ENCODE measurements around the gene ACSS1.

The ACSS1 gene

DNA sequence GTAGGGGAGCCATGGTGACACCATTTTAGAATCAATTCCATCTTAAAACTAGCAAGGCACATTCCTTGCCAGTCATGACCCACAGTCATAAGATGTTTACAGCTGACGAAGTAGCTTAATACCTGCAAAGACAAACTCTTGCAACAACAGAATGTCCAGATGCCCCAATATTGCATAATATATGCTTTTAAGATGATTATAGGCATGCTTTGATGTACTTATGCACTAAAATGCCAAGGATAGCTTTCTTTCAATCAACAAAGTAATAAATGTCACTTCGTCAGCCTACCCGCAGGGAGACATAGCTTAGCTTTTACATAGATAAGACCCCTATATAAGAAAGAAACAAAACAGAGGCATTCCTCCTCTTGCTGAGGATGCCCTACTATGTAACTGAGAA is 26.7 kb downstream of the ACSS1 start:
- DNase-seq (ENCODE audit: low read depth): no peak
- H3K4me3 ChIP-seq (ENCODE audit: low read depth, low read length): no peak overlapping the region
- TF ChIP-seq, protein P1, sequence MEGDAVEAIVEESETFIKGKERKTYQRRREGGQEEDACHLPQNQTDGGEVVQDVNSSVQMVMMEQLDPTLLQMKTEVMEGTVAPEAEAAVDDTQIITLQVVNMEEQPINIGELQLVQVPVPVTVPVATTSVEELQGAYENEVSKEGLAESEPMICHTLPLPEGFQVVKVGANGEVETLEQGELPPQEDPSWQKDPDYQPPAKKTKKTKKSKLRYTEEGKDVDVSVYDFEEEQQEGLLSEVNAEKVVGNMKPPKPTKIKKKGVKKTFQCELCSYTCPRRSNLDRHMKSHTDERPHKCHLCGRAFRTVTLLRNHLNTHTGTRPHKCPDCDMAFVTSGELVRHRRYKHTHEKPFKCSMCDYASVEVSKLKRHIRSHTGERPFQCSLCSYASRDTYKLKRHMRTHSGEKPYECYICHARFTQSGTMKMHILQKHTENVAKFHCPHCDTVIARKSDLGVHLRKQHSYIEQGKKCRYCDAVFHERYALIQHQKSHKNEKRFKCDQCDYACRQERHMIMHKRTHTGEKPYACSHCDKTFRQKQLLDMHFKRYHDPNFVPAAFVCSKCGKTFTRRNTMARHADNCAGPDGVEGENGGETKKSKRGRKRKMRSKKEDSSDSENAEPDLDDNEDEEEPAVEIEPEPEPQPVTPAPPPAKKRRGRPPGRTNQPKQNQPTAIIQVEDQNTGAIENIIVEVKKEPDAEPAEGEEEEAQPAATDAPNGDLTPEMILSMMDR (IDR thresholded peaks at IDR 0.05; ENCODE audit: insufficient read depth, low read depth, low read length, missing control alignments): no peak

DNA sequence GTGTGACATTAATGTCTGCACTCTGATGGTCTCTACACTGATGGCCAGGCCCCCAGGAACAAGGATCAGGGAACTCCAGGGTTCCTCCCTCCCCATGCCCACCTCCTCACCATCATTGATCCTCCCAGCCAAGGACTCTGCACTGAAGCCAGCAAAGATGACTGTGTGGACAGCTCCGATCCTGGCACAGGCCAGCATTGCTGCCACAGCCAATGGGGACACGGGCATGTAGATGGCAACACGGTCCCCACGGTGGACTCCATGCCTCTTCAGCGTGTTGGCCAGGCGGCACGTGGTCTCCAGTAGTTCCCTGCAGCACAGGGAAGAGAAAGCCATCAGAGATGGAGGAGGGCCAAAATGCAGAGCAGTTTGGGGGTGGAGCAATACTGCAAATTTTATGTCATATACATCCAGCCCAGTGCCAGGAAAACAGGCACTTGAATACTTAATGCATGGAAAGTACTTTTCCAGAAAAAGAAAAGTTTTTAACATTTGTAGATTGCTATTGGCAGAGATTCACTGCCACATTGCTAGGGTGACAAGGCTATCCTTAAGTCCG is 27.2 kb downstream of the ACSS1 start:
- H3K4me3 ChIP-seq (ENCODE audit: low read depth, low read length): no peak overlapping the region
- DNase-seq (ENCODE audit: low read depth): no peak
- TF ChIP-seq, protein P1 (IDR thresholded peaks at IDR 0.05; ENCODE audit: insufficient read depth, low read depth, low read length, missing control alignments): no peak

DNA sequence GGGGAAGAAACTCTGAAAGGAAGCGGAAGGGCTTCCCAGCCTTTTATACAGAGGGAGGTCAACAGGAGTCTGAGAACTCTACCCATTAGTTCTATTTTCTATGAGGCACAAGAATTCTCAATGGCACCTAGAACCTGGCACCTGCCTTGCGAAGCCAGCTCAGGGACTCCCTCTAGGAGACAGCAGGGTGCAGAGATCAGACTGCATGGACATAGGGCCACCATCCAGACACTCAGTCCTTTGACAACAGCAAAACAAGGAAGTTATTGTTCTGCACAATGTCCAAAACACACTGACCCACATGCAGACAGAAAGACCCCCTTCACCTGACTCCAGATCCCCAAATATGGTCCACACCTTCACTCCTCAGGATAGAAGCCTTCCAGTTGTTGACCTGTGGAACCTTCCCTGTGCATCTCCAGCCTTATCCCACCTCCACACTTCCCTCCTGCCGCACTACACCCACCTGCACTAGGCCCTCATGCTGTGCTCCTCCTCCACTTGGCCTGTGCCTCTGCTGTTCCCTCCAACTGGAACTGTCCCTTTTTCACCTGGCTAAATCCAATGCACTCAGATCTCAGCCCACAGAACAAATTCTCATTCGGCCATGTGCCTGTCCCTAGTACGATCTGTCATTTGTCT is 27.8 kb downstream of the ACSS1 start:
- no peak overlapping the region for H3K4me3 ChIP-seq (ENCODE audit: low read depth, low read length)
- no peak for DNase-seq (ENCODE audit: low read depth)
- TF ChIP-seq, protein P1 (IDR thresholded peaks at IDR 0.05; ENCODE audit: insufficient read depth, low read depth, low read length, missing control alignments): no peak

DNA sequence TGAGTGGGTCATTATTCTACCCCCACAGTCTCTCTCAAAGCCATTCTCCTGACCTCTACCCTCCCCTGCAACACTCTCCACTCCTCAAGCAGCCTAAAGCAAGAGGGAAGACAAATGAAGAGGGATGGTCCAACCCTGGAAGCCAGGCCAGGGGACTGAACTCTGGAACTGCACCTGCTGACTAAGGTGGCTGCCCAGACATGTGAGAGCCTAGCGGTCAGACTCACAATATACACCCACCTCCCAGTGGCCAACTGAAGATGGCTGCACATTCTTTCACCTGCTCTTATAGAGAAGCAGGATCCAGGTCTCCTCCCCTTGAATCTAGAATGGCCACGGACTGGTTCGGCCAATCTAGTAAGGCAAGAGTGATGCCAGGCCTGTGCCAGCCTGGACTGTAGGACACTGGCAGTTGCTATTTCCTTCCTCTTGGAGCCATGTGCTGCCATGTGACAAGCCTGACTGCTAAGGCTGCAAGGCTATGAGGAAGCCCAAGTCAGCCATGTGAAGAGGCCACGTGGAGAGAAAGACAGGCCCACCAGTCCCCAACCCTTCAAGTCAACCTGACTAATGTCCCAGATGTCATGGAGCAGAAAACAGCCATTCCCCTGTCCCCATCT is 31.8 kb downstream of the ACSS1 start:
- H3K4me3 ChIP-seq (ENCODE audit: low read depth, low read length): no peak overlapping the region
- TF ChIP-seq, protein P1 (IDR thresholded peaks at IDR 0.05; ENCODE audit: insufficient read depth, low read depth, low read length, missing control alignments): no peak
- DNase-seq (ENCODE audit: low read depth): no peak

DNA sequence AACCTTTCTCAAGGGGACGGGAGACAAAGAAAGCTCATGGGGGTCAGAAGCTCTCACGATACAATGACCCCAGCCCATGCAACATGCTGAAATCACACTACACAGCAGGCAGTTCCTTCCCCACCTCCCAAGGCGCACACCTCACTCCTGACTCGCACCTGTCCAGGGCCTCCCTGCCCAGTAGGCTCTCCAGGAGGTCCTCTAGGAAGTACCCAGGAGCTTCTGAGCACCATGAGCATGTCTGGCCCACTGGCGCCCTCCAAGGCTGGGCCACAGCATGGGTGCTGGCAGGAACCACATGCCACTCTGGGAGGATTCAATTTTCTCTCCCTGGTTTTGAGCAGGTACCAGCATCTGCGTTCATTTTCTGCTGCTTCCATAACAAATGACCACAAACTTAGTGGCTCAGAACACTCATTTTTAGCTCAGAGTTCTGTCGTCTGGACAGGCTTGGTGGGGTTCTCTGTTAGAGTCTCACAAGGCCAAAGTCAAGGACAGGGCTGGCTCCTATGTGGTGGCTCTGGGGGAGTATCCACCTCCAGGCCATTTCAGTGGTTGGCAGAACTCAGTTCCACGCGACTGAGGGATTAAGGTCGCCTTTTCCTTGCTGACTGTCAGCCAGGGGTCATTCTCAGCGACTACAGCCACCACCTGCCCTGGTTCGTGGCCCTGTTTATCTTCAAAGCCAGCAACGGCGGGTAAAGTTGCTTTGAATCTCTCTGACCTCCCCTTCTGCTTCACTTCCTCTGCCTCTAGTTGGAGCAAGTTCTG is 32.7 kb downstream of the ACSS1 start:
- no peak overlapping the region for H3K4me3 ChIP-seq (ENCODE audit: low read depth, low read length)
- no peak for DNase-seq (ENCODE audit: low read depth)
- TF ChIP-seq, protein P1 (IDR thresholded peaks at IDR 0.05; ENCODE audit: insufficient read depth, low read depth, low read length, missing control alignments): no peak

DNA sequence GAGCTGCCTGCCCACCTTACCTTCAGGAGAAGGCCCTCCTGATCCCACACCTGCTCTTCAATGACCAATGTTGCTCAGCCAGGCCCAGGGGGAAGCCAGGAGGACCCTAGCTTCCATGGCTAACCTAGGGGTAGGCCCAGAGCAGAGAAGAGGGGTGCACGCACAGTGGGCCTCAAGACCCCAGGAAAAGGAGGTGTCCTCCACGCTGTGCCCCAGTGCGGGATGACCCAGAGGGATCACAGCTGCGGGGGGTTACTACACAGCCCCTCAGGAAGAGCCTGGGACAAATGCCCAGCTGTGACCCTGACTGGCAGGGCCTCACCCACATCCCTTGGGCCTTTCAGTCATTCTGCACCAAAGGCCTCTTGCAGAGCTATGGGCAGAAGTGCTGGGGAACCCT is 33.8 kb downstream of the ACSS1 start:
- no peak for DNase-seq (ENCODE audit: low read depth)
- TF ChIP-seq, protein P1 (IDR thresholded peaks at IDR 0.05; ENCODE audit: insufficient read depth, low read depth, low read length, missing control alignments): no peak
- H3K4me3 ChIP-seq (ENCODE audit: low read depth, low read length): no peak overlapping the region

All from GM12865 (cell line).